CD4-positive, alpha-beta memory T cell (primary cell): ENCODE measurements around the gene GRIK1. TPM values are rescaled to one million over a fixed set of nuclear protein-coding genes. Genes with fewer than 3 reads are reported as not detected.

Experiments
- CTCF ChIA-PET: fragments of 350-600 bp; sonication (Branson Sonifier 250); formaldehyde crosslinking; loops from one replicate; lab custom pipeline; 2021; ENCODE audit warnings: inconsistent platforms; ENCODE audit not compliant: partially characterized antibody; lab: Charles Lee
- POLR2A ChIA-PET: fragments of 350-600 bp; sonication (Branson Sonifier 250); formaldehyde crosslinking; loops from one replicate; lab custom pipeline; 2021; ENCODE audit not compliant: partially characterized antibody; lab: Charles Lee
- DNase-seq, 5 donors: peaks; one replicate each; pipeline versions ENCODE4 v3.0.0 to v3.0.0-alpha.2; 2020 to 2022; ENCODE audit warnings: mixed read lengths in 1 of 5
- H3K27ac ChIP-seq: one replicate; pipeline ENCODE4 v1.7.0; 2013; ENCODE audit warnings: low read depth, low read length
- H3K27me3 ChIP-seq: 2 replicates; pipeline ENCODE4 v1.7.0; 2013; ENCODE audit warnings: mild to moderate bottlenecking, low read length, moderate library complexity; ENCODE audit not compliant: insufficient read depth
- H3K36me3 ChIP-seq: 2 replicates; pipeline ENCODE4 v1.7.0; 2013; ENCODE audit warnings: mild to moderate bottlenecking, low read length, moderate library complexity; ENCODE audit not compliant: insufficient read depth
- H3K4me1 ChIP-seq: 2 replicates; pipeline ENCODE4 v1.7.0; 2013; ENCODE audit warnings: mild to moderate bottlenecking, low read length, moderate library complexity; ENCODE audit not compliant: insufficient read depth
- H3K4me3 ChIP-seq, 2 donors: one replicate each; pipeline ENCODE4 v1.7.0; 2013; ENCODE audit warnings: low read length in 2 of 2, mild to moderate bottlenecking in 1 of 2
- H3K9me3 ChIP-seq, 2 donors: one replicate each; pipeline ENCODE4 v1.7.0; 2013; ENCODE audit warnings: low read length in 2 of 2, control low read depth in 1 of 2; ENCODE audit not compliant: control insufficient read depth in 1 of 2
- H3K27ac Mint-ChIP-seq, 7 donors: one replicate each; pipeline ENCODE4 v1.8.0; 2020 to 2021; ENCODE audit warnings: mixed read lengths in 7 of 7, mild to moderate bottlenecking in 6 of 7, inconsistent platforms in 3 of 7, moderate library complexity in 3 of 7
- H3K27me3 Mint-ChIP-seq, 2 donors: one replicate each; pipeline ENCODE4 v1.8.0; 2020 to 2021; ENCODE audit warnings: mixed read lengths in 2 of 2
- H3K36me3 Mint-ChIP-seq, 2 donors: one replicate each; pipeline ENCODE4 v1.8.0; 2020 to 2021; ENCODE audit warnings: mixed read lengths in 2 of 2, inconsistent platforms in 1 of 2, mild to moderate bottlenecking in 1 of 2
- H3K4me1 Mint-ChIP-seq, 4 donors: one replicate each; pipeline ENCODE4 v1.8.0; 2020 to 2021; ENCODE audit warnings: mixed read lengths in 4 of 4, mild to moderate bottlenecking in 1 of 4
- H3K4me3 Mint-ChIP-seq, 8 donors: one replicate each; pipeline ENCODE4 v1.8.0; 2020 to 2021; ENCODE audit warnings: mixed read lengths in 8 of 8, mild to moderate bottlenecking in 7 of 8, moderate library complexity in 6 of 8, inconsistent platforms in 3 of 8
- H3K9me3 Mint-ChIP-seq, 8 donors: one replicate each; pipeline ENCODE4 v1.8.0; 2020 to 2021; ENCODE audit warnings: mixed read lengths in 8 of 8, mild to moderate bottlenecking in 5 of 8, inconsistent platforms in 3 of 8, moderate library complexity in 1 of 8
- intact Hi-C: fragments of 100-400 bp; cut with micrococcal nuclease; formaldehyde crosslinking; loops from one replicate; pipeline ENCODE4 v1.15.1; 2023
- polyA plus RNA-seq, 2 donors: library from polyadenylated mRNA; unstranded; fragments of 300-500 nt; fragmentation: Illumina TruSeq; gene quantifications; one replicate each; pipeline ENCODE4 v1.2.3, GENCODE V29; 2021
- total RNA-seq, 2 experiments: library from RNA; stranded (reverse); gene quantifications; one replicate each; pipeline ENCODE4 v1.2.3, GENCODE V29; 2021

GRIK1 gene
- total RNA-seq (not detected), polyA plus RNA-seq (not detected)

GRCh38 chr21:29939924-29940275, at the start of gene GRIK1:
GRIK1 (minus strand) TSS chr21:29939996.
- no peak within 1 kb of the TSS for H3K27ac Mint-ChIP-seq
- Histone ChIP-seq H3K4me1 (no peaks in the 10 kb centered on the region), H3K27ac (no peak within 1 kb of the TSS), H3K9me3 (no peaks in the 10 kb centered on the region), H3K4me3 (no peak within 1 kb of the TSS), H3K36me3 (no peaks in the 10 kb centered on the region), H3K27me3 (no peaks in the 10 kb centered on the region)
- peaks cover 1 to 9% (median 3%) of the 10 kb centered on the region in 8 donors for H3K9me3 Mint-ChIP-seq
- intact Hi-C loops, result no loop called here
- CTCF ChIA-PET, result no interaction called here
- H3K4me1 Mint-ChIP-seq, result peaks cover 0 to 9% (median 3%) of the 10 kb centered on the region in 4 donors
- H3K4me3 Mint-ChIP-seq, result peak within 1 kb of the TSS in 3 of 8 donors; percentile 5 to 27 (median 12)
- POLR2A ChIA-PET, result no interaction called here
- H3K36me3 Mint-ChIP-seq, result no peaks in the 10 kb centered on the region
- peaks cover 10 to 14% of the 10 kb centered on the region in 2 donors for H3K27me3 Mint-ChIP-seq
- DNase-seq, result no peak

GRCh38 chr21:29987762-29988161, 48.0 kb upstream of the GRIK1 start:
- no peaks in the 10 kb centered on the region for H3K36me3 Mint-ChIP-seq

DNA sequence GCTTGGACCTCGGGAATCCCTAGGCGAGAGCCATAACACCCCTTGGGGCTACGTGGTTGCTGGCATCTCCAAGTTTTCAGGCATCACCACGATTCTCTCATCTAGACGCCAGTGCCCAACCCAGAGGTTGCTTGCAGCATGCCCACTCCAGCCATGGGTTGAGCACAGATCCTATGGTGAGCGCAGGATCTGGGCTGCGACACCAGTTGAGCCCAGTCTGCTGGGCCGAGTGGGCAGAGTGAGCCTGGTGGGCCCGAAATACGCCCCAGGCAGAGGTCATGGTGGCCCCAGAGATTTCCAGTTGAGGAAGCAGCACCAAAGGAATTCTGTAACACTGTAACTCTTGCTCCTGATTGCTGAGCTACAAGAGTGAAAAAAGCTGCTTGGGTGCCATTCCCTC, 46.1 kb upstream of the GRIK1 start:
- ChIA-PET CTCF (no interaction called here), POLR2A (no interaction called here)
- Mint-ChIP-seq H3K27ac (no peak overlapping the region), H3K27me3 (no peaks in the 10 kb centered on the region), H3K9me3 (peaks cover 0 to 10% (median 3%) of the 10 kb centered on the region in 8 donors), H3K4me3 (no peak overlapping the region), H3K4me1 (no peaks in the 10 kb centered on the region), H3K36me3 (no peaks in the 10 kb centered on the region)
- Histone ChIP-seq H3K36me3 (no peaks in the 10 kb centered on the region), H3K27ac (no peak overlapping the region), H3K9me3 (no peaks in the 10 kb centered on the region), H3K4me3 (no peak overlapping the region), H3K27me3 (no peaks in the 10 kb centered on the region), H3K4me1 (no peaks in the 10 kb centered on the region)
- no peak for DNase-seq
- intact Hi-C loops, result no loop called here

More at GRCh38 chr21:29987762-29988161, 48.0 kb upstream of the GRIK1 start:
- Histone ChIP-seq H3K27ac (no peak overlapping the region), H3K36me3 (no peaks in the 10 kb centered on the region), H3K27me3 (no peaks in the 10 kb centered on the region), H3K4me3 (no peak overlapping the region), H3K4me1 (no peaks in the 10 kb centered on the region), H3K9me3 (no peaks in the 10 kb centered on the region)
- H3K4me1 Mint-ChIP-seq, result no peaks in the 10 kb centered on the region
- POLR2A ChIA-PET, result no interaction called here
- intact Hi-C loops, result no loop called here
- no peak overlapping the region for H3K4me3 Mint-ChIP-seq
- H3K27ac Mint-ChIP-seq, result no peak overlapping the region
- no peaks in the 10 kb centered on the region for H3K27me3 Mint-ChIP-seq
- CTCF ChIA-PET, result no interaction called here
- DNase-seq, result no peak
- peaks cover 0 to 10% (median 3%) of the 10 kb centered on the region in 8 donors for H3K9me3 Mint-ChIP-seq

GRCh38 chr21:29979043-29979442, 39.2 kb upstream of the GRIK1 start:
- CTCF ChIA-PET, result no interaction called here
- H3K9me3 Mint-ChIP-seq, result peaks cover 0 to 2% (median 0%) of the 10 kb centered on the region in 8 donors

GRCh38 chr21:29975776-29976175, 36.0 kb upstream of the GRIK1 start:
- no peak overlapping the region for H3K27ac ChIP-seq
- Mint-ChIP-seq H3K27me3 (no peaks in the 10 kb centered on the region), H3K9me3 (peaks cover 0 to 3% (median 0%) of the 10 kb centered on the region in 8 donors), H3K36me3 (no peaks in the 10 kb centered on the region), H3K4me3 (no peak overlapping the region), H3K4me1 (no peaks in the 10 kb centered on the region), H3K27ac (no peak overlapping the region)
- DNase-seq, result no peak
- ChIA-PET POLR2A (no interaction called here), CTCF (interaction anchor here (0.9 kb wide), 1 partner anchor 15 kb away, joined by 3 read pairs; no protein-coding TSS in a partner anchor)
- H3K4me3 ChIP-seq, result no peak overlapping the region
- intact Hi-C loops, result no loop called here
- no peaks in the 10 kb centered on the region for H3K4me1 ChIP-seq
- no peaks in the 10 kb centered on the region for H3K36me3 ChIP-seq
- no peaks in the 10 kb centered on the region for H3K27me3 ChIP-seq
- no peaks in the 10 kb centered on the region for H3K9me3 ChIP-seq

More at GRCh38 chr21:29979043-29979442, 39.2 kb upstream of the GRIK1 start:
- POLR2A ChIA-PET, result no interaction called here
- intact Hi-C loops, result no loop called here
- no peak overlapping the region for H3K4me3 Mint-ChIP-seq
- no peaks in the 10 kb centered on the region for H3K4me1 Mint-ChIP-seq
- H3K9me3 ChIP-seq, result no peaks in the 10 kb centered on the region
- no peak overlapping the region for H3K27ac ChIP-seq
- DNase-seq, result no peak
- no peaks in the 10 kb centered on the region for H3K36me3 Mint-ChIP-seq
- H3K27ac Mint-ChIP-seq, result no peak overlapping the region
- no peaks in the 10 kb centered on the region for H3K4me1 ChIP-seq
- no peaks in the 10 kb centered on the region for H3K27me3 Mint-ChIP-seq
- H3K36me3 ChIP-seq, result no peaks in the 10 kb centered on the region
- no peaks in the 10 kb centered on the region for H3K27me3 ChIP-seq
- no peak overlapping the region for H3K4me3 ChIP-seq

GRCh38 chr21:29973258-29973657, 33.5 kb upstream of the GRIK1 start:
- H3K4me1 Mint-ChIP-seq, result no peaks in the 10 kb centered on the region
- H3K27ac Mint-ChIP-seq, result no peak overlapping the region
- ChIA-PET POLR2A (no interaction called here), CTCF (no interaction called here)
- H3K4me3 Mint-ChIP-seq, result no peak overlapping the region
- intact Hi-C loops, result no loop called here
- peaks cover 0 to 3% (median 0%) of the 10 kb centered on the region in 8 donors for H3K9me3 Mint-ChIP-seq
- Histone ChIP-seq H3K4me1 (no peaks in the 10 kb centered on the region), H3K9me3 (no peaks in the 10 kb centered on the region), H3K27ac (no peak overlapping the region), H3K36me3 (no peaks in the 10 kb centered on the region), H3K4me3 (no peak overlapping the region), H3K27me3 (no peaks in the 10 kb centered on the region)
- H3K36me3 Mint-ChIP-seq, result no peaks in the 10 kb centered on the region
- DNase-seq, result no peak
- H3K27me3 Mint-ChIP-seq, result no peaks in the 10 kb centered on the region

DNA sequence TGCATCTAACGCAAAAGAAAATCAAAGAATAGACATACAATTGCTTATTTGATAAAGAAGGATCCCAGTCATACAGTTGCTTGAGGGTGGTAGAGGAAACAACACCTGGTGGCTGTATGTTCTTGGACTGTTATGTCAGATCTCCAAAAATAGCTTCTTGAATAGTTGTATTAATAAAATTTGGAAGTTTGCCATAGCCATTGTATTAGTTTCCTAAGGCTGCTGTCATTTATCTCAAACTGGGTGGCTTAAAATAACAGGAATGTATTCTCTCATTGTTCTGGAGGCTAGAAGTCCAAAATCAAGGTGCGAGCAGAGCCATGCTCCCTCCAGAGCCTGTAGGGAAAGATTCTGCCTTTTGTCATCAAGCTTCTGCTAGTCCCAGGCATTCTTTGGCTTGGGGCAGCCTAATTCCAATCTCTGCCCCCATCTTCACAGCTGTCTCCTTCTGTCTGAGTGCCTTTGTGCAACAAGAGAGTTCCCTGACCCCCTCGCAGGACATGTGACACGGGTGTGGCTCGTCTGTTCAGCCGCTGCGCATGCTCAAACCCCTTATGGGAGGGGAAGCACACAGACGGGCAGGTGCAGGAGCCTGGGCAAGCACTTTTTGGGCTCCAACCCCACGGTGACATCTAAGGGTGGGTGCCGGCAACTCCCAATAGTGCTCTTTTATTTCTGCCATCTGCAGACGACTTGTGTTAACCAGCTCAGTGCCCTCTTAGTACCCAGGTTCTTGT, 21.7 kb upstream of the GRIK1 start:
- Mint-ChIP-seq H3K27me3 (no peaks in the 10 kb centered on the region), H3K9me3 (peaks cover 0 to 7% (median under 1%) of the 10 kb centered on the region in 8 donors), H3K4me1 (no peaks in the 10 kb centered on the region), H3K36me3 (no peaks in the 10 kb centered on the region), H3K4me3 (no peak overlapping the region), H3K27ac (no peak overlapping the region)
- intact Hi-C loops, result no loop called here
- ChIA-PET CTCF (interaction anchor here (1.1 kb wide), 1 partner anchor 14 kb away, joined by 3 read pairs; no protein-coding TSS in a partner anchor), POLR2A (no interaction called here)
- Histone ChIP-seq H3K4me3 (no peak overlapping the region), H3K4me1 (no peaks in the 10 kb centered on the region), H3K27ac (no peak overlapping the region), H3K9me3 (no peaks in the 10 kb centered on the region), H3K27me3 (no peaks in the 10 kb centered on the region), H3K36me3 (no peaks in the 10 kb centered on the region)
- no peak for DNase-seq
